ENCODE measurements around the gene DLG1. TPM values are rescaled to one million over a fixed set of nuclear protein-coding genes. Genes with fewer than 3 reads are reported as not detected.
"Not testable (repeated sequence)": the region's sequence is repeated elsewhere in the genome, so short reads cannot be mapped to it uniquely, and the experiment has no call there.

DLG1 gene
- total RNA-seq, 1 experiment from 2014 or later: 89.8 TPM

DNA sequence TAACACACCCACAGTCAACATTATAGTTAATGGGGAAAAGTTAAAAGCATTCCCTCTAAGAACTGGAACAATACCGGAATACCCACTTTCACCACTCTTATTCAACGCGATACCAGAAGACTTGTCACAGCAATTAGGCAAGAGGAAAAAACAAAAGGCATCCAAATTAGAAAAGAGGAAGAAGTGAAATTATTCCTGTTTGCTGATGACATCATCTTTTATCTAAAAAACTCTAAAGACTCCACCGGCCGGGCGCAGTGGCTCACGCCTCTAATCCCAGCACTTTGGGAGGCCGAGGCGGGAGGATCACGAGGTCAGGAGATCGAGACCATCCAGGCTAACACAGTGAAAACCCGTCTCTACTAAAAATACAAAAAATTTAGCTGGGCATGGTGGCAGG is 97.6 kb downstream of the DLG1 start:
- POLR2A ChIA-PET; H3K9ac ChIP-seq (ENCODE audit: low read length); H3K9me3 ChIP-seq (ENCODE audit: control insufficient read depth in 1 of 2, insufficient read depth in 1 of 2, low read depth in 1 of 2, low read length in 2 of 2); H3K4me1 ChIP-seq (ENCODE audit: control insufficient read depth in 1 of 2, insufficient read depth in 2 of 2, low read length in 2 of 2); DNase-seq (ENCODE audit: low read depth, low spot score); H3K4me2 ChIP-seq (ENCODE audit: low read length); H2AFZ ChIP-seq (ENCODE audit: low read depth, low read length, poor library complexity, severe bottlenecking); H3K27ac ChIP-seq (ENCODE audit: low read depth, low read length); intact Hi-C loops (cut with micrococcal nuclease); CTCF ChIA-PET; H3K36me3 ChIP-seq (ENCODE audit: control insufficient read depth in 1 of 2, insufficient read depth in 2 of 2, low read length in 2 of 2); RAD21 ChIA-PET (ENCODE audit: low non-redundant PET in 1 of 2, low total read pairs in 2 of 2, uncharacterized antibody in 2 of 2, unreplicated experiment in 2 of 2); H3K4me3 ChIP-seq (replicated peaks in 1 of 2; ENCODE audit: low read depth in 1 of 2, low read length in 2 of 2); H3K27me3 ChIP-seq (ENCODE audit: insufficient read depth, low read length); BruUV-seq (replicated peaks); ATAC-seq; H3K9me2 ChIP-seq (ENCODE audit: insufficient read depth): not testable (repeated sequence)
- Histone ChIP-seq H4K20me1 (ENCODE audit: insufficient read depth) (peaks cover 35% of the 10 kb centered on the region; the same call in 1 of the 2 replicates), H3K79me2 (ENCODE audit: insufficient read depth, low read length) (peaks cover 99% of the 10 kb centered on the region)

DNA sequence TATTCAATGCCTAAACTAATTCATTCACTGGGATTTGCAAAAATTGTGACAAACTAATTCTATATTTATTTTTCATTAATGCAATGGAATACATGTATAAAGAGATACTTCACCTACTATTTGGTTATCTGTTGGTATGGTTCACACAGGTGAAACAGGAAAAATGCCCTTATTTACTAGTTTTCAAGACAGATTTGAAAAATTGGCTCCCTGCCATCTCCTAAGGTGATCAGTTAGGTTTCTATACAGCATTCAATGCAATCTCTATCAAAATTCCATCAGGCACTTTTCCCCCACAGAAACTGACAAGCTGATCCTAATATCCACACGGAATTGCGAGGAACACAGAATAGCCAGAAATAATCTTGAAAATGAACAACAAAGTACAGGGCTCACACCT is 101.1 kb downstream of the DLG1 start:
- ATAC-seq (no peak), DNase-seq (ENCODE audit: low read depth, low spot score) (no peak)
- Histone ChIP-seq H3K4me2 (ENCODE audit: low read length) (no peak overlapping the region), H3K4me3 (replicated peaks in 1 of 2; ENCODE audit: low read depth in 1 of 2, low read length in 2 of 2) (no peak overlapping the region), H3K9me3 (ENCODE audit: control insufficient read depth in 1 of 2, insufficient read depth in 1 of 2, low read depth in 1 of 2, low read length in 2 of 2) (no peaks in the 10 kb centered on the region), H4K20me1 (ENCODE audit: insufficient read depth) (peaks cover 26% of the 10 kb centered on the region; the same call in 1 of the 2 replicates), H3K9me2 (ENCODE audit: insufficient read depth) (no peaks in the 10 kb centered on the region), H2AFZ (ENCODE audit: low read depth, low read length, poor library complexity, severe bottlenecking) (no peak overlapping the region), H3K9ac (ENCODE audit: low read length) (no peak overlapping the region), H3K36me3 (ENCODE audit: control insufficient read depth in 1 of 2, insufficient read depth in 2 of 2, low read length in 2 of 2) (no peaks in the 10 kb centered on the region), H3K27ac (ENCODE audit: low read depth, low read length) (no peak overlapping the region), H3K27me3 (ENCODE audit: insufficient read depth, low read length) (no peaks in the 10 kb centered on the region), H3K79me2 (ENCODE audit: insufficient read depth, low read length) (peaks cover 96% of the 10 kb centered on the region), H3K4me1 (ENCODE audit: control insufficient read depth in 1 of 2, insufficient read depth in 2 of 2, low read length in 2 of 2) (no peaks in the 10 kb centered on the region)
- ChIA-PET CTCF (no interaction called here), POLR2A (no interaction called here), RAD21 (ENCODE audit: low non-redundant PET in 1 of 2, low total read pairs in 2 of 2, uncharacterized antibody in 2 of 2, unreplicated experiment in 2 of 2) (no interaction called here)
- intact Hi-C loops (cut with micrococcal nuclease): no loop called here
- BruUV-seq (replicated peaks): no TSS peak
- no peak for TF ChIP-seq SP1 (IDR thresholded peaks at IDR 0.05; ENCODE audit: low read depth)
- no peak for TF ChIP-seq TCF7L2 (IDR thresholded peaks at IDR 0.05; ENCODE audit: borderline replicate concordance, extremely low read depth, insufficient read depth, insufficient read length)
- TF ChIP-seq POLR2AphosphoS5 (IDR thresholded peaks at IDR 0.05; ENCODE audit: low read depth, low read length): no peak
- no peak for TF ChIP-seq JUND (IDR thresholded peaks at IDR 0.05)
- TF ChIP-seq, protein P1, sequence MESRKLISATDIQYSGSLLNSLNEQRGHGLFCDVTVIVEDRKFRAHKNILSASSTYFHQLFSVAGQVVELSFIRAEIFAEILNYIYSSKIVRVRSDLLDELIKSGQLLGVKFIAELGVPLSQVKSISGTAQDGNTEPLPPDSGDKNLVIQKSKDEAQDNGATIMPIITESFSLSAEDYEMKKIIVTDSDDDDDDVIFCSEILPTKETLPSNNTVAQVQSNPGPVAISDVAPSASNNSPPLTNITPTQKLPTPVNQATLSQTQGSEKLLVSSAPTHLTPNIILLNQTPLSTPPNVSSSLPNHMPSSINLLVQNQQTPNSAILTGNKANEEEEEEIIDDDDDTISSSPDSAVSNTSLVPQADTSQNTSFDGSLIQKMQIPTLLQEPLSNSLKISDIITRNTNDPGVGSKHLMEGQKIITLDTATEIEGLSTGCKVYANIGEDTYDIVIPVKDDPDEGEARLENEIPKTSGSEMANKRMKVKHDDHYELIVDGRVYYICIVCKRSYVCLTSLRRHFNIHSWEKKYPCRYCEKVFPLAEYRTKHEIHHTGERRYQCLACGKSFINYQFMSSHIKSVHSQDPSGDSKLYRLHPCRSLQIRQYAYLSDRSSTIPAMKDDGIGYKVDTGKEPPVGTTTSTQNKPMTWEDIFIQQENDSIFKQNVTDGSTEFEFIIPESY (IDR thresholded peaks at IDR 0.05; ENCODE audit: extremely low read depth, insufficient replicate concordance, low read length): no peak
- no peak for TF ChIP-seq SIN3A (IDR thresholded peaks at IDR 0.05; ENCODE audit: low read depth)
- no peak for TF ChIP-seq RAD21 (IDR thresholded peaks at IDR 0.05; ENCODE audit: low read depth)
- no peak for TF ChIP-seq POLR2A (IDR thresholded peaks at IDR 0.05; ENCODE audit: borderline replicate concordance, extremely low read depth, insufficient read depth, insufficient read length)
- no peak for TF ChIP-seq CBX3 (IDR thresholded peaks at IDR 0.05; ENCODE audit: low read depth)
- TF ChIP-seq, protein P2, sequence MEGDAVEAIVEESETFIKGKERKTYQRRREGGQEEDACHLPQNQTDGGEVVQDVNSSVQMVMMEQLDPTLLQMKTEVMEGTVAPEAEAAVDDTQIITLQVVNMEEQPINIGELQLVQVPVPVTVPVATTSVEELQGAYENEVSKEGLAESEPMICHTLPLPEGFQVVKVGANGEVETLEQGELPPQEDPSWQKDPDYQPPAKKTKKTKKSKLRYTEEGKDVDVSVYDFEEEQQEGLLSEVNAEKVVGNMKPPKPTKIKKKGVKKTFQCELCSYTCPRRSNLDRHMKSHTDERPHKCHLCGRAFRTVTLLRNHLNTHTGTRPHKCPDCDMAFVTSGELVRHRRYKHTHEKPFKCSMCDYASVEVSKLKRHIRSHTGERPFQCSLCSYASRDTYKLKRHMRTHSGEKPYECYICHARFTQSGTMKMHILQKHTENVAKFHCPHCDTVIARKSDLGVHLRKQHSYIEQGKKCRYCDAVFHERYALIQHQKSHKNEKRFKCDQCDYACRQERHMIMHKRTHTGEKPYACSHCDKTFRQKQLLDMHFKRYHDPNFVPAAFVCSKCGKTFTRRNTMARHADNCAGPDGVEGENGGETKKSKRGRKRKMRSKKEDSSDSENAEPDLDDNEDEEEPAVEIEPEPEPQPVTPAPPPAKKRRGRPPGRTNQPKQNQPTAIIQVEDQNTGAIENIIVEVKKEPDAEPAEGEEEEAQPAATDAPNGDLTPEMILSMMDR (IDR thresholded peaks at IDR 0.05 in 2 of 3, conservative IDR thresholded peaks at IDR 0.05 in 1 of 3; ENCODE audit: borderline replicate concordance in 1 of 3, insufficient read depth in 1 of 3, low read depth in 2 of 3, low read length in 2 of 3): no peak
- no peak for TF ChIP-seq ELF1 (IDR thresholded peaks at IDR 0.05; ENCODE audit: borderline replicate concordance, low read depth)
- TF ChIP-seq EZH2phosphoT487 (IDR thresholded peaks at IDR 0.05; ENCODE audit: borderline replicate concordance): no peak
- TF ChIP-seq YY1 (IDR thresholded peaks at IDR 0.05; ENCODE audit: extremely low read depth, insufficient replicate concordance, low read depth, low read length): no peak
- TF ChIP-seq, protein P3, sequence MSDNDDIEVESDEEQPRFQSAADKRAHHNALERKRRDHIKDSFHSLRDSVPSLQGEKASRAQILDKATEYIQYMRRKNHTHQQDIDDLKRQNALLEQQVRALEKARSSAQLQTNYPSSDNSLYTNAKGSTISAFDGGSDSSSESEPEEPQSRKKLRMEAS (IDR thresholded peaks at IDR 0.05): no peak

Data from HCT116 (cell line).